HPDE6-E6E7 (cell line): Measurements from ENCODE around the gene MRPL20.
"Not testable (repeated sequence)": the region's sequence is repeated elsewhere in the genome, so short reads cannot be mapped to it uniquely, and the experiment has no call there.

ENCODE experiments used
- DNase-seq: peaks from one replicate; pipeline ENCODE4 v3.0.0; 2011; ENCODE audit warnings: missing footprints; ENCODE audit errors: extremely low spot score

Gene MRPL20

GRCh38 chr1:1437033-1437903 is 30.2 kb upstream of the MRPL20 start:
- no peak for DNase-seq

DNA sequence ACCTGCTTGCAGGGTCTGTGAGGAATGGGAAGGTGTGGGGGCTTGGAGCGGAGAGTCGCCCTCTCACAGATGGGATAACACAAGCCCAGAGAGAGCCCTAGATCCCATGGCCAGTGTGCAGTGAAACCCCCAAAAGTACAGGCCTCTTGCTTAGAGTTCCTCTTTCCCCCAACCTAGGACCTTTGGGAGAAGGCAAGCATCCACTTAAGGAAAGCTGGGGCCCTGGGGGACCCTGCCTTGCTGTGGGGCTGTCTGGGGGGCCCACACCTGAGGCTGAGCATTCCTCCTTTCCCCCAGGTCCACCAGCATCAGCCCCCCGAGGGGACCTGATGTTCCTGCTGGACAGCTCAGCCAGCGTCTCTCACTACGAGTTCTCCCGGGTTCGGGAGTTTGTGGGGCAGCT is 29.5 kb upstream of the MRPL20 start:
- DNase-seq: no peak

DNA sequence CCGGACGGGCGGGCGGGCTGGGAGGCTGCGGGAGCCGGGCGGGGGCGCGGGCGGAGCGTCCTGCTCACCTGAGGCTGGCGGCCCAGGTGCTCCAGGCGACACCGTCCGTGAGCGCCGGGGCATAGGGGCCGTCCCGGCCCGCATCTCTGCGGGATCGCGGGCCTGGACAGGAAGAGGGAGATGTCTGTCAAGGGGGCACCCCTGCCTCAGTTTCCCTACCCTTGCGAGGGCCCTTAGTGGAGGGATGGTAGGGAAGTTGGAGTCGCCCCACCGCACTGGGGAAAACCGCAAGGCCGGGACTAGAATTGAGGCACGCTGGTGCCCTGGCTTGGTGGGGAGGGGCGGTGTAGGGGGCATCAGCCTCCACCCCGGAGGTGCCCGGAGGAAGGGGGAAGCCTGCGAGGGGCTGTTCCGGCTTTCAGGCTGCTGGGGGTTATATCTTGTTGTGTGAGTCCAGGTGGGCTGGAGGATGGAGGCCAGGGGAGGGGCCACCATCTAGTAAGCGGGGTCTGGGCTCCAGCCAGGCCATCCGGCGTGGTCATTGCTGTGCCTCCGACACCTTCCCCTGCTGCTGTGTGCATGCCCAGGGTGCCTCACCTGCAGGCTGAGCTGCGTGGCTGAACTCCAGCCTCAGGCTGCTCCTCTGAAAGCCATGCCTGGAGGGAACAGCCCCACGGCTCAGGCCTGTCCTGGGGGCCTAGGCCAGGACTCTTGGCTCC is 29.0 kb upstream of the MRPL20 start:
- DNase-seq: no peak

- no peak for DNase-seq
These were observed 28.2 kb upstream of the MRPL20 start, which contains the start of gene VWA1 for GRCh38 chr1:1435106-1435903. Gene VWA1 (plus strand): TSS chr1:1435690. CDS start chr1:1435749, 59 bp downstream.

DNA sequence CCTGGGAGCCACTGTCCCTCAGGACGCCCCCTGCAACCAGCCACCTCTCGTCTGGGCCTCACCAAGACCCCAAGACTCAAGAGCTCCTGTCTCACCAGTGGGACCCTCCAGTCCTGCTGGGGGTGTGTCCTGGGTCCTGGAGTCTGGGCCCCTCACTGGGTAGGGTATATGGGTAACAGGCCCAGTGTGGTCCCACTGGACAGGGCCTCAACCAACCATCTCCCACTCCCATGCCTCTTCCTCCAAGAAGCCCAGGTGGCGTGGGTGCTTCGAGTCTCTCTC is 27.7 kb upstream of the MRPL20 start:
- no peak for DNase-seq

GRCh38 chr1:1434131-1434823 is 27.2 kb upstream of the MRPL20 start:
- no peak for DNase-seq

- no peak for DNase-seq
These were observed 26.7 kb upstream of the MRPL20 start for GRCh38 chr1:1433804-1434130.

- DNase-seq: peak; percentile 84
These were observed 26.1 kb upstream of the MRPL20 start for GRCh38 chr1:1432951-1433803.

DNA sequence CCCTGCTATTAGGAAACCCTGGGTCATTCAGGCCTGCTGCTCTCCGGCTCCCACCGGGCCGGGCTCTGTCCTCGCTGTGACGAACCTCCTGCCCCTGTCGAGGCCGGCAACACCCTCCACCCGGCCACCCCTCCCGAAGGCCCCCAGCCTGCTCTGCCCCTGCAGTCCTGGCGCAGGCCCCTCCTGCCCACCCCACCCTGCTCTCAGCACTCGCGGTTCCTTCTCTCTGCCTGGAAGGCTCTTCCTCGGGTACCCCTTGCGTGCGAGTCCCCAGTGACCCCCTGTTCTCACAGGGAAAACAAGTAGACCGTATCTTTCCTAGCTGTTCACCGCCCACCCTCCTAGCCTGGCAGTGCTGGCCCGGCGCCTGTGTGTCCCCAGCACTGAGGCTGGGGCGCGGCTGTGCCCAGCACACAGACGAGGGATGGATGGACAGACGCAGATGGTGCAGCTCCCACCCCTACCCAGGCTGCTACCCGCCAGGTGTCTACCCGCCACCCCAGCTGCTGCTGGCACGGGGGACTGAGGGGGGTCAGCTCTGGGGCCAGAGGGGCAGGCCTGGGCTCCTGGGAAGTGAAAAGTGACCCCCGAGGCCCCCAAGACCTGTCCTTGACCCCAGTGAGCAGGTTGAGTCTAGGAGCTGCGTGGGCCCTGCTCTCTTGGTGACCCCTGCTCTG is 25.3 kb upstream of the MRPL20 start:
- DNase-seq: no peak

- no peak for DNase-seq
These were observed 24.8 kb upstream of the MRPL20 start for GRCh38 chr1:1431845-1432273.

- DNase-seq: no peak
These were observed 24.1 kb upstream of the MRPL20 start for GRCh38 chr1:1430992-1431844.

DNA sequence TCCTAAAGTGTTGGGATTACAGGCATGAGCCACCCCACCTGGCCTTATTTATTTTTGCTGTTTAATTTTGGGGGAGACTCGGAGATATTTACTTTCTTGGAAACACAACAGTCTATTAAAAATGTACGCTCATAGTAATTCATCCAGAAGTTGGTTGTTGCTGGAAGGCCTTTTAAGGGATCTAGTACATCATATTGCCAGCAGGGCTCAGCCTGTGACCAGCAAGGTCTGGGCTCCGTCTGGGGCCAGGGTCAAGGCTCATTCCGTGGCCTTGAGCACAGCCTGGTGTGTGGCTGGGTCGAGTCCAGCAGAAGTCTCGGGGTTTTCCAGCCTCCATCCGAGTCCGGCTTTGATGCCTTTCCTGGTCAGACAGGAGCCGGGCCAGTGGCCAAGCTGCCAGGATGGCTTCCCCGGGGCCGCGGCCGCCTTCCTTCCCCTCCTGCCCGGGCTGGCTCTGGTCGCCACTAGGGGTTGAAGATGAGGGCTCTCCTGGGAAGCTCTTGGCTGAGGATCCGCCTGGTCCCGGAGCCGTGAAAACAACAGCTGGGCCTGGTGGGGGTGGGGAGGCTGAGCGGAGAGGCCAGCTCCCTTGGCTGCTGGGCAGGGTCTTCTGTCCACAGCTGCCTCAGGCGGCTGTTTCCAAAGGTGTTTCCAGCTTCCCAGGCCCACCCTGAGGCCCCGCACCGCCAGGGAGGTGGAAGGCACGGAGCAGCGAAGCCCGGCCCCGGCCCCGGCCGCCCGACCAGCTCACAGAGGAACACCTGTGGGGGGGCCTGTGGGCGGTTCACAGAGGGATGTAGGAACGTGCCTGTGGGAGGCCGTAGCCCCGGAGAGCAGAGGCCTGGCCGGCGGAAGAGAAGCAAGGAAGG is 23.3 kb upstream of the MRPL20 start:
- no peak for DNase-seq

DNA sequence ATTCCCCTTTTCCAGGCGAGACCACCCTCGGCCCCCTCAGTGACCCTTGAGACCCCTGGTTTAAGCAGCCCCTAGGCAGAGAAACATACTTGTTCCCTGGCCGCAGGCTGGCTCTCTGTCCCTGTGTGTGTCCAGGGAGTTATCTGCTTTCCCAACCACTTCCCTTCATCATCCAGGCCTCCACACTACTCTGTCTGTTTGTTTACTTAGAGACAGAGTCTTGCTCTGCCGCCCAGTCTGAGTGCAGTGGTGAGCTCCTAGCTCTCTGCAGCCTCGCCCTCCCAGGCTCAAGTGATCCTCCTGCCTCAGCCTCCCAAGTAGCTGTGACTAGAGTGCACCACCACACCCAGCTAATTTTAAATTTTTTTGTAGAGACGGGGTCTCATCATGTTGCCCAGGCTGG is 22.6 kb upstream of the MRPL20 start:
- no peak for DNase-seq

- DNase-seq: not testable (repeated sequence)
These were observed 21.9 kb upstream of the MRPL20 start for GRCh38 chr1:1428967-1429366.

- no peak for DNase-seq
These were observed 21.1 kb upstream of the MRPL20 start for GRCh38 chr1:1428174-1428573.

DNA sequence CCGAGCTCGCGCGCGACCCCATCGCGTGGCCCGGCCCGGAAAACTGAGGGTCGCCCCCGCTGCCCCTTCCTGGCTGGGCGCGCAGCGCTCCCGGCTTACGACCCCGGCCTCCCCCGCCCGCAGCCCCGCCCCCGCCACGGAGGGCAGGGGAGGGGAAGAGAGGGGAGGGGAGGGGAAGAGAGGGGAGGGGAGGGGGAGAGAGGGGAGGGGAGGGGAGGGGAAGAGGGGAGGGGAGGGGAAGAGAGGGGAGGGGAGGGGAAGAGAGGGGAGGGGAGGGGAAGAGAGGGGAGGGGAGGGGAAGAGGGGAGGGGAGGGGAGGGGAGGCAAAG is 20.7 kb upstream of the MRPL20 start:
- DNase-seq: no peak

GRCh38 chr1:1427106-1427819 is 20.2 kb upstream of the MRPL20 start:
- DNase-seq: no peak
